CD4-positive, alpha-beta T cell treated with Interleukin-4 for 1 hour (primary cell): Measurements from ENCODE around the gene SORCS2.

ENCODE experiments used
- DNase-seq, 2 donors: peaks; one replicate each; pipeline ENCODE4 v3.0.0-alpha.2; 2020 to 2022

Gene SORCS2

GRCh38 chr4:7361280-7361895 is 169.1 kb downstream of the SORCS2 start:
- no peak for DNase-seq

GRCh38 chr4:7362341-7362740 is 170.0 kb downstream of the SORCS2 start:
- no peak for DNase-seq

GRCh38 chr4:7362862-7363430 is 170.6 kb downstream of the SORCS2 start:
- DNase-seq, result no peak

- no peak for DNase-seq
These were observed 172.6 kb downstream of the SORCS2 start for GRCh38 chr4:7364979-7365378.

DNA sequence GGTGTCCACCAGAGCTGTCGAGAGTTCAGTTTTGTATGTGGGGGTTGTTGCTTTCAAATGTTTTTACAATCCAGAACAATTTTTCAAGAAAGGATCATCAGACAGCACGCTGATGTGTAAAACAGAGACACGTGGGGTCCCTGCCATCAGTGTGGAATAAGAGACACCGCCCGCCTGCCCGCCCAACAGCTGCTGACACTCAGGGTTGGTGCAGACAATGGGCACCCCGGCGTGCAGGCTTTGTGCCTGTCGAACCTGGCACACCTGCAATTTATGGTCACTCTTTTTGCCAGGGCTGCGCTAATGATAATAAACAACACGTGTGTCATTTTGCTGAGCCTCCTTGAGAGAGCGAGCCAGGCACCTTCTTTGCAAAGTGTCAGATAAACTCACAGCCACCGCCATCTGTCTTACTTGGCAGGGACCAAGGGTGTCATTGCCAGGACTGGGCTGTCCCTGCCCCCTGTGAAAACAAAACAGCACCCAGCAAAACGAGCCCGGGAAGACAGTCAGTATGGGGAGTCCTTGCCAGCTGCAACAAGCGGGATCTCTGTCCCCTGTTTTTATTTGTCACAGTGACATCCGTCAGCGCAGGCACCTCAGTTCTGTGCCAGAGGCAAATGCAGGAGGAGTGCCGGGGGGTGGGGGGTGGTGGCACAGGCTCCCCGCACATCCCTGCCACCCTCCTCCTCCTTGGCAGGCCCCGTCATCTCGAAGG is 173.3 kb downstream of the SORCS2 start:
- DNase-seq, result no peak

- DNase-seq, result no peak
These were observed 174.0 kb downstream of the SORCS2 start for GRCh38 chr4:7366180-7366945.

DNA sequence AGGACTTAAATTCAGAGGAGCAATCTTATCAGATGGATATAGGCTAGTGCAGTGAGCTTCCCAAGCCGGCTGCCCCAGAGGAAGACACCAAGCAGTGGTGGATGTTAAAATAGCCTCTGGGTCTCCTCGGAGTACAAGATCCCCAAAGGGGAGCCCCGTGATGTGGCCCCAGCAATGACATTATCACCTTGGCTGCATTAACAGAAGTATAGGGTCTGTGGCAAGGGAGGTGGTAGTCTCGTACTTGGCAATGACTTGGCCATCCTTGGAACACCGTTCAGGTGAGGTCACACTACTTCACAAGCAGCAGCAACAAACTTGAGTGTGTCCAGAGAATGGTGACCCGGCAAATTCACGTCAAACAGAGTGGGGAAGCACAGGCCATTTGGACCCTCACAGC is 174.6 kb downstream of the SORCS2 start:
- DNase-seq, result no peak

- DNase-seq, result no peak
These were observed 175.1 kb downstream of the SORCS2 start for GRCh38 chr4:7367406-7367805.

GRCh38 chr4:7367864-7368277 is 175.5 kb downstream of the SORCS2 start:
- DNase-seq, result no peak

GRCh38 chr4:7368296-7368695 is 176.0 kb downstream of the SORCS2 start:
- DNase-seq, result no peak

- DNase-seq, result no peak
These were observed 177.2 kb downstream of the SORCS2 start for GRCh38 chr4:7369511-7369910.

- DNase-seq, result no peak
These were observed 177.7 kb downstream of the SORCS2 start for GRCh38 chr4:7370038-7370437.

DNA sequence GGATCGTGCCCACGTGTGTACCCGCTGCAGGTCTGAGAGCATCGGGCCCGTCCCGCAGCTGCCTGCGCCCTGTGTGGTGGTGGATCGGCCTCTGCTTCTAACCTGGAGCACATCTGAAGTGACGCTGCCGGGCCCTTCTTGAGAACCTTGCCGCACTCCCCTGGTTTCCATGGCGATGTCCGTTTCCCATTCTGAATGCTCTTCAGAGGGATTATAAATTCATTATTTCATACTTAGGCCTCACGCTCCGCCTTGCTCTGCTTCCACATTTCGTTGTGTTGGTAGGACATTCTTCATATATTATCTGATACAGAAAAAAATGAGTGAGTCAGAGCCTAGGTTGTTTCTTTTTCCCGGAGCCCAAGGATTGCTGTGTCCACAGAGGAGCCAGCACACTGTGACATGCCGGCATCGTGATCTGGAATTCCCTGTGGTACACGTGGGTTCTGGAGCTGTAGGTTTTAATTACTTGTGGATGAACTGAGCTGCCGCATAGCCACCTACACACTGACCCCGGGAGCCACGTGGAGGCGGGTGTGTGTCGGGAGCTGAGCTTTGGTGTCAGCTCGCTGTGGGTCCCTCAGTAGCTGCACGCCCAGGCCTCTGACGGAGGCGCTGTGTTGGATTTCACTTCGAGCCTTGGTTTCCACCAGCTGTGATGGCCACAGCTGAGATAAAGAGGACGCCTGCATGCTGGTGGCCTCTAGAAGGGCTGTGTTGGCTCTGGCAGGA is 179.0 kb downstream of the SORCS2 start:
- no peak for DNase-seq

- no peak for DNase-seq
These were observed 180.3 kb downstream of the SORCS2 start for GRCh38 chr4:7372673-7373072.

DNA sequence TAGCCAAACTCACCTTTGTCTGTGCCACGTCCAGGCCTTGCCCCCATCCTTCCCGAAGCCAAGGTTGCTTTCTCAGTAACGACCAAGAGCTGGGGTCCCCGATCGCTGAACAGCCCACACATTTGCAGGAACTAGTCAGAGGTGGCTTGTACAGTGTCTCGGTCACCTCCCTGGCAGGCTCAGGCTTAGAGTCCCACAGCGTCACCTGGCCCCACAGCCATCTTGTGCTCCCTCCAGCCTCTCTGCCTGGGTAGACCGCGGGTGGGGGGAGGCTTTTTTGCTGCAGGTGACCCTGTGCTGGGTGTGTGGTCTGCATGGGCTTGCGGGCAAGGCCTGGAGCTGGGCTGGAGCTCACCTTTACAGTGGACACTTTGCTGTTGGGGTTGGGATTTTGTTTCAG is 182.2 kb downstream of the SORCS2 start:
- DNase-seq, result no peak

- DNase-seq, result no peak
These were observed 183.1 kb downstream of the SORCS2 start for GRCh38 chr4:7375427-7375826.

DNA sequence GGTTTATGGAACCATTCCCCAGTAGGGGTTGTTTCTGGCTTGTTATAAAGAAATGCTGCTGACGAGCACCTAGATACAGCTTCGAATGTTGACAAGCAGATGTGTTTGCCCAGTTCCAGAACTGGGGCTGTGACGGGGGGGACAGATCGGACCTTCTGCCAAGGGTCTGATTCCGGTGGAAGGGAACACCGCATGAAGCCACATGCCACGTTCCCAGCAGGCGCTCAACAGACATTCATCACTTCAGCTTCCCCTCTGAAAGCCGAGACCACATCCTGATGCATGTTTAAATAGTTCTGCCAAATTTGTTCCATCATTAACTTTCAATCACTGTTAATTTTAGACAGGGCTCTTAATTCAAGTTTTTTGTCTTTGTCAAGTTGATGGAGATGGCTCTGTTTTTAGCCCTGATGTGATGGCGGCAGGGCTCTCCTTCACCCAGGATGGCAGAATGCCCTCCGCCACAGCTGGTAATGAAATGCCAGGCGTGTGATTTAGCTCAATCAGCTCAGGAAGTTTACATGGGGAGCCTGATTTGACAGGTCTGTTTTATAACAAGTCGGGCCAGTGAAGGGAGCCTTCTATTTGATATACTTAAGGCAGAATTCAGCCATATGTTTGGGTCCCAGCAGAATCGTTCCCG is 185.0 kb downstream of the SORCS2 start:
- no peak for DNase-seq

GRCh38 chr4:7379186-7379585 is 186.8 kb downstream of the SORCS2 start:
- no peak for DNase-seq

DNA sequence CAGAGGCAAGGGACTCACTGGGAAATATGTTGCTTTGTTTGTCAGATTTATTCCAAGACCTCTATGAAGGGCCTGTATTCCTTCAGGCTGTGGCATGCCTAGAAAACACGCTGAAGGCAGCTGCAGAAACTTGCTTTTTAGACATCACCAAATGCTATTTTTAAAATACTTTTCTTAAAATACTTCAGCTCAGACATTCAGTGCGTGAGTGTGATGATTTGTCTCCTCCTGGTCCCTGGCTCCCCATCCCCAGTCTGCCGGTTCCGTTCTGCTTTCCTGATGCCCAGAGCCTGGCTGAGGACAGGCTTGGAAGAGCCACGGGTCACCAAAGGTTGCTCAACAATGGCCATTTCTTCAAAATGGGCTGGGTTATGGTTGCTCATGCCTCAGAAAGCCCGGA is 187.4 kb downstream of the SORCS2 start:
- DNase-seq, result no peak

DNA sequence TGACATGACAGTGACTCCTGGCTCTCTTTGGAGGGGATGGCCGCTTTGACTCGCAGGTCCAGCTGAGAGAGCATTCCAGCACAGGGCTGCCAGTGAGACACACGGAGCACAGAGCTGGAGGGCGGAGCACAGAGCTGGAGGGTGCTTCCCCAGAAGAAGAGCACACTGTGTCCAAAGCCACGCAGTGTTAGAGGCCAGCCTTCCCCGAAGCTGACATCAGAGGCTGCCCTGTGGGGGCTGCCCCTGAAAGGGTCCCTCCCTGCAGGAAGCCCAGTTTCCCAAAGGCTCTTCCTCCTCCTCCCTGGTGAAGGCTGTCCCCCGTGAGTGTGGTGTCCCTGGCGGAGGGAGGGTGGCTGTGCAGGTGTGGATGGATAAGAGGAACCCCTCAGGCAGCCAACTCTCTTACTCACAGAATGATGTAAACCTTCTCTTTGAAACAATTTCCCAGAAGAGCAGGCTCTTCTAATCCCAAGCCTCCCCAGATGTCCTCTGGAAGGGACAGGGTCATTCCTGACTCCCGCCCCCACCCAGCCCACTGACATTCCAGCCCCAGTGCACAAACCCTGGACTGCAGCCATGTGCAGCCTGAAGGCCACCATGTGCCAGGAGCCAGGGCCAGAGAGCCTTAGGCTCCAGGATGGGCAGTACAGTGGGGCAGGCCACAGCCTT is 189.0 kb downstream of the SORCS2 start:
- DNase-seq, result no peak

- no peak for DNase-seq
These were observed 189.7 kb downstream of the SORCS2 start for GRCh38 chr4:7381890-7382633.
